Left ventricle myocardium inferior (tissue), 1 donor: Measurements from ENCODE around the gene KLF15. TPM values are rescaled to one million over a fixed set of nuclear protein-coding genes. Genes with fewer than 3 reads are reported as not detected.

Source experiments
- DNase-seq: peaks from one replicate; pipeline ENCODE4 v3.0.0-alpha.2; 2020
- H3K27ac ChIP-seq: fragments of 200-600 bp; replicated peaks from 2 replicates; pipeline ENCODE4 v1.8.0; 2021
- H3K27me3 ChIP-seq: fragments of 200-600 bp; 2 replicates; pipeline ENCODE4 v1.8.0; 2021; ENCODE audit warnings: low read depth
- H3K36me3 ChIP-seq: fragments of 200-600 bp; 2 replicates; pipeline ENCODE4 v1.8.0; 2021
- H3K4me1 ChIP-seq: fragments of 200-600 bp; 2 replicates; pipeline ENCODE4 v1.8.0; 2021
- H3K4me3 ChIP-seq: fragments of 200-600 bp; 2 replicates; pipeline ENCODE4 v1.8.0; 2021; ENCODE audit warnings: mild to moderate bottlenecking, moderate library complexity
- H3K9me3 ChIP-seq: fragments of 200-600 bp; replicated peaks from 2 replicates; pipeline ENCODE4 v1.8.0; 2021
- intact Hi-C: fragments of 100-400 bp; cut with micrococcal nuclease; formaldehyde crosslinking; loops from one replicate; pipeline ENCODE4 v1.11.0; 2022
- total RNA-seq: library from RNA; stranded (reverse); fragmentation: NEBNext Ultra II Directional; extraction: Animal tissue kit (Norgen Biotek cat#: 25700); gene quantifications from one replicate; pipeline ENCODE4 v1.2.1, GENCODE V29; 2021
- TF ChIP-seq, protein P1 (sequence below): fragments of 200-600 bp; IDR thresholded peaks from 2 replicates; pipeline ENCODE4 v1.8.0; 2021; ENCODE audit warnings: antibody characterized with exemption, mild to moderate bottlenecking, borderline replicate concordance
- donor health status: DM: no; HTN: yes; CAD: no; lungs with severe emphysema.

KLF15 gene
- total RNA-seq, 1 donor from 2014 or later, result 44.6 TPM

DNA sequence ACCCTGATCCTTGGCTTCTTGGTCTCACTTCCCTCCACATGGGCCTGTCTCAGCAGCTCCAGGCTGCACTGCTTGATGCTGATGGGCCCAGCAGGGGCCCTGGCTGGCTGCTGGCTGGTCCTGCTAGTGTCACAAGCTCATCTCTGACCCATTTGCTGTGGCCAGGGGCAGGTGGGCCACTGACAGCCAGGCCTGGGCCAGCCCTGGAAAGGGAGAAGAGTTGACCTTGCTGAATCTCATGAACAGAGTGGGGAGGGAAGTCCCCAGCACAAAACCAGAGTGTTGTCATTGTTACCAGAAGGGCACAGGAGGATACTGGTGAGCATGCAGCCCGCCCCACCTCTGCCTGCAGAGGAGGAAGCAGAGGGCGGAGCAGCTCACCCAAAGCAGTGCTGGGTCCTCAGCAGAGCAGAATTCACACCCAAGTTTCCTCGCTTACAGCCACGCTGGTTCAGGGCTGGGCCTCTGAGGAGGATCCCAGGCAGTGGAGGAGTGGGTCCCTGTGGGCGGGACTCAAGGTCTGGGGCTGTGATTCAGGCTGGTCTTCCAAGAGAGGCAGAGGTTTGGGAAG lies 7.6 kb upstream of the KLF15 start:
- intact Hi-C loops, result no loop called here
- TF ChIP-seq, protein P1, sequence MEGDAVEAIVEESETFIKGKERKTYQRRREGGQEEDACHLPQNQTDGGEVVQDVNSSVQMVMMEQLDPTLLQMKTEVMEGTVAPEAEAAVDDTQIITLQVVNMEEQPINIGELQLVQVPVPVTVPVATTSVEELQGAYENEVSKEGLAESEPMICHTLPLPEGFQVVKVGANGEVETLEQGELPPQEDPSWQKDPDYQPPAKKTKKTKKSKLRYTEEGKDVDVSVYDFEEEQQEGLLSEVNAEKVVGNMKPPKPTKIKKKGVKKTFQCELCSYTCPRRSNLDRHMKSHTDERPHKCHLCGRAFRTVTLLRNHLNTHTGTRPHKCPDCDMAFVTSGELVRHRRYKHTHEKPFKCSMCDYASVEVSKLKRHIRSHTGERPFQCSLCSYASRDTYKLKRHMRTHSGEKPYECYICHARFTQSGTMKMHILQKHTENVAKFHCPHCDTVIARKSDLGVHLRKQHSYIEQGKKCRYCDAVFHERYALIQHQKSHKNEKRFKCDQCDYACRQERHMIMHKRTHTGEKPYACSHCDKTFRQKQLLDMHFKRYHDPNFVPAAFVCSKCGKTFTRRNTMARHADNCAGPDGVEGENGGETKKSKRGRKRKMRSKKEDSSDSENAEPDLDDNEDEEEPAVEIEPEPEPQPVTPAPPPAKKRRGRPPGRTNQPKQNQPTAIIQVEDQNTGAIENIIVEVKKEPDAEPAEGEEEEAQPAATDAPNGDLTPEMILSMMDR, result no peak
- no peaks in the 10 kb centered on the region for H3K4me1 ChIP-seq
- H3K9me3 ChIP-seq, result no peaks in the 10 kb centered on the region
- H3K36me3 ChIP-seq, result no peaks in the 10 kb centered on the region
- no peak for DNase-seq
- H3K27ac ChIP-seq, result no peak overlapping the region
- no peak overlapping the region for H3K4me3 ChIP-seq
- peaks cover 13% of the 10 kb centered on the region for H3K27me3 ChIP-seq

DNA sequence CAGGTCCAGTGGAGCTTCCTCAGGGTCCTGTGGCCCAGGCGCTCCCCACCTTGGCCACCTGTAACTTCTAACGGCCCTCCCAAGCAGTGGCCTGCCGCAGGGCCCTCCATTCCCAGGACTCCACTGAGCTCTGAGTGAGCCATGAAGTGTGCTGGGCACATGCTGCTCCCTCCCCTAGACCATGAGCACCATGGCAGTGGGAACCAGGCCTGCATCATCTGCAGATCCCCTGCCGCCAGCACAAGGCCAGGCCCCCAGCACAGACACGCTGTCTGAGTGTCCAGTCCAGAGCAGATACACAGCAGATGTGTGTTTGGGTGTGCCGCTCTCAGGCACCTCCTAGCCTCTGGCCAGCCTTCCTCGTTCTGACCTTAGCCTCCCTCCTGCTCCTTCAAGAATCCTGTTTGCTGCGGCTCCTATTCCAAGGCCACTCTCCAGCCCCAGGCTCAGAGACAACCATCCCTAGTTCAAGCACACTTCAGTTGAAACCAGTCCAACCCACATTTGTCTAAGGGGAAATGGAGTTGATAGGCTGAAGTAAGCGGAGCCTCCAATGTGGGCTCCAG lies 7.0 kb upstream of the KLF15 start:
- H3K4me1 ChIP-seq, result no peaks in the 10 kb centered on the region
- no peak overlapping the region for H3K27ac ChIP-seq
- no peak overlapping the region for H3K4me3 ChIP-seq
- DNase-seq, result no peak
- intact Hi-C loops, result no loop called here
- no peaks in the 10 kb centered on the region for H3K36me3 ChIP-seq
- peaks cover 5% of the 10 kb centered on the region for H3K9me3 ChIP-seq
- peaks cover 13% of the 10 kb centered on the region for H3K27me3 ChIP-seq
- TF ChIP-seq, protein P1, result no peak

DNA sequence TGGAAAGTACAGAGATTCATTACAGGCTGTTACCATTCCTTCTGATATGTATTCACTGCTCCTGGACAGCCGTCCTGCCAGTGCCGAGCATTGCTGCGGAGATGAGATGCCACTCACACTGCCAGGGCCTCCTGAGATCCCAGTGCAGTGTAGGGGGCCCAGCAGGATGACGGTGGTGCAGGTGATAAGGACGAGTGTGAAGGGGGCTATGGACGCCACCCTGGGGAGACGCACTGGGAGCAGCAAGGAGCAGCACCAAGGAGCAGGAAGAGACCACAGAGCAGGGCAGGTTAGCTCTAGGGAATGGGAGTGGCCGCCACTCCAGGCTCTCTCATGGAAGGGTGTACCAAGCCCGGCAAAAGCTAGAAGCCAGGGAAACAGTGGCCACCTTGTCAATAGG lies 4.0 kb upstream of the KLF15 start:
- Histone ChIP-seq H3K4me1 (peaks cover 20% of the 10 kb centered on the region), H3K4me3 (no peak overlapping the region), H3K9me3 (peaks cover 8% of the 10 kb centered on the region), H3K36me3 (no peaks in the 10 kb centered on the region), H3K27me3 (peaks cover 13% of the 10 kb centered on the region), H3K27ac (no peak overlapping the region)
- intact Hi-C loops, result no loop called here
- TF ChIP-seq, protein P1, result no peak
- no peak for DNase-seq

DNA sequence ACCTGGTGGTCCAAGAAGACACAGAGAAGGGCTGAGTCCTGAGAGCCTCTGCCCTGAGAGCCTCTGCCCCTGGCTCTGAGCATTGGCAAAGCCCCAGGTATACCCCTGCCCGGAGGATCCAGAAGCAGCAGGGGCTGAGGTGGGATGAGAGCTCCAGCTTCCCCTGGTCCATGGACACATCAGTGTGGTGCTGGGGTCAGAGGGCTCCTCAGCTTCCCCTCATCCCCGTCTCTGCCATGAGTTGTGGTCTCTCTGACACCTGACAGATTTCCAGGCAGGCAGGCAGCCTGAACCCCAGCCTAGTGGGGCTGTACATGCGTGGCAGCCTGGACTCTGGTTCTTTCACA lies 3.5 kb upstream of the KLF15 start:
- intact Hi-C loops, result no loop called here
- Histone ChIP-seq H3K27ac (no peak overlapping the region), H3K4me3 (no peak overlapping the region), H3K9me3 (peaks cover 8% of the 10 kb centered on the region), H3K27me3 (peaks cover 13% of the 10 kb centered on the region), H3K4me1 (peaks cover 25% of the 10 kb centered on the region), H3K36me3 (no peaks in the 10 kb centered on the region)
- no peak for DNase-seq
- TF ChIP-seq, protein P1, result no peak

DNA sequence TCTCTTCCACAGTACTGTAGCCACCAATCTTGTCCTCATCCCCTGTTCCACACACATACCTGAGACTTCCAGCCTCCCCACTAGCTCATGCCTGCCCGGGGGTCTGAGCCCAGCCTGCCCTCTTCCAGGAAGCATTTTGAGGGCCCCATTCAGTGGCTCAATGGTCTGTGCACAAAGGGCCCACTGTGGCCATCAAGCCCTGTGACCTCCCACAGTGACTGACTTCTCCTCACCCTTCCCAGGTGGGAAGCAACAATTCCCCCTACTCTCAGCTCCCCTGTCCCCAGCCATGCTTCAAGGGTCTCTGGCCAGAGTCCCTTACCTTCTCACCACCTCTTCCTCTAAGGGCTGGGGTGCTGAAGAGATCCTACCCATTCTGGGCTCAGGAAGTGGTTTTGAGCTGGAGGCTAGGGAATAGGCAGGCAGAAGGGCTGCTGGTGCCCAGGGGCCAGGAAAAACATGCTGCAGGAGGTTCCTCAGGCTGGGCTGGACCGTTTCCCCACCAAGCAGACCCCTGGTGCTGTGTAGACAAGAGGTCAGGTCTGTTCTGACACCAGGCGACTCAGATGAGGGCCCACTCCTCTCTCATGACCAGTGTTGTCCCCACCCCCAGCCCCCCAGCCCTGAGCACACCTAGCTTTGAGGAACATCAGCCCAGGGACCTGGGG lies 3.0 kb upstream of the KLF15 start:
- Histone ChIP-seq H3K9me3 (peaks cover 8% of the 10 kb centered on the region), H3K27ac (no peak overlapping the region), H3K4me3 (no peak overlapping the region), H3K27me3 (peaks cover 13% of the 10 kb centered on the region), H3K36me3 (no peaks in the 10 kb centered on the region), H3K4me1 (peaks cover 30% of the 10 kb centered on the region)
- DNase-seq, result no peak
- TF ChIP-seq, protein P1, result no peak
- intact Hi-C loops, result no loop called here
